ENCODE data around the gene SLC1A1.

DNA sequence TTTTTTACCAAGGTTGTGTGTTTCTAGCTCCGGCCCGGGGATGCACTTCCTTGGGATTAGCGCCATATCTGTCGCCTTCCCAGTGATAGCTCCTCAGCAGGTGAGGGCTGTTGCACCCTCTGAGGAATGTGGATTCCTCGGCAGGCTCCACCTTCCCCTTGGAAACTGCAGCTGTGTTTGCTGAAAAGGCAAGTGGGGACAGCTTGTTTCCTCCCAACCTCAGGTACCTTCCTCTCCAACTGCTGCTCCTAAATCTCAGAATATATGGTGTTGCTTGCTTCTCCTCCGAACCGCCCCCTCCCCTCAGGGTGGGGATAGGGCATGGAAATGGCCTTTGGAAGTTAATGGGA lies 1.3 kb downstream of the SLC1A1 start:
- TF ChIP-seq EZH2 (IDR thresholded peaks at IDR 0.05), result no peak
- no peak for TF ChIP-seq POLR2AphosphoS5 (IDR thresholded peaks at IDR 0.05; ENCODE audit: borderline replicate concordance, low read depth, low read length)
- TF ChIP-seq FOXP2 (optimal IDR thresholded peaks at IDR 0.05; ENCODE audit: control extremely low read depth, extremely low read length, insufficient read depth), result no peak
